ENCODE results near the gene SHISA3. TPM values are rescaled to one million over a fixed set of nuclear protein-coding genes. Genes with fewer than 3 reads are reported as not detected.

Gene SHISA3
- total and polyA plus RNA-seq, 2 experiments from 2014 or later = 0.26 to 0.65 TPM

DNA sequence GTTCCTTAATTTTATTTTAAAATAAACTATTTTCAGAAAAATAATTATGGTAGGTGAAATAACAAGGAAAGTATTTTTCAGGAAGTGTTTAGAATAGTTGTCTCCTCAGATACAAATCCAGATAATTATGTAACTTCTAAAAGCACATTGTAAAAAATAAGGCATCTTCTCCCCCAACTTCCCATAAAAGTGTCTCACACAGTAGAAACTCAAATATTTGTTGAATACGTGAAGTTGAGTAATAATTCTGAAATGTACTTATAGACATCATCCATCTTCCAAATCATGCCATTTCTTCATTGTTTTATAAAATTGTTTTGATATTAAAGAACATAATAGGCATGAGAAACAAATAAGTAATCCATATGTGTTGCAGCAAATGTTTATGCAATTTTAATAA is 18.0 kb downstream of the SHISA3 start:
- H3F3A ChIP-seq (ENCODE audit: insufficient read depth) = peaks cover 13% of the 10 kb centered on the region; the same call in 1 of the 2 replicates
- no peaks in the 10 kb centered on the region for H3K27me3 ChIP-seq (replicated peaks; ENCODE audit: insufficient read depth)
- H3K9me2 ChIP-seq (ENCODE audit: insufficient read depth) = no peaks in the 10 kb centered on the region
- no peaks in the 10 kb centered on the region for H3K9me3 ChIP-seq (ENCODE audit: low read depth)
- H3K4me1 ChIP-seq (ENCODE audit: insufficient read depth) = peaks cover 28% of the 10 kb centered on the region
- no peaks in the 10 kb centered on the region for H3K36me3 ChIP-seq (ENCODE audit: low read depth)
- WGBS, 2 experiments (ENCODE audit: low coverage in 1 of 2, low lambda C conversion rate in 2 of 2, missing lambda C conversion rate in 2 of 2) = 3 to 5% methylated on average over 1 of the region's 1 CpG
- in situ Hi-C loops (cut with MboI) = no loop called here
- H3K9ac ChIP-seq = no peak overlapping the region
- DNase-seq = no peak
- H4K20me1 ChIP-seq (ENCODE audit: insufficient read depth) = no peaks in the 10 kb centered on the region
- TF ChIP-seq EZH2phosphoT487 (IDR thresholded peaks at IDR 0.05; ENCODE audit: insufficient read depth, low read depth) (no peak), EZH2 (IDR thresholded peaks at IDR 0.05; ENCODE audit: insufficient read depth, poor library complexity, severe bottlenecking) (no peak)
- no peaks in the 10 kb centered on the region for H3K79me2 ChIP-seq (ENCODE audit: insufficient read depth)
- H3K27ac ChIP-seq = no peak overlapping the region
- H2AFZ ChIP-seq = no peak overlapping the region
- H3K4me3 ChIP-seq = no peak overlapping the region
- H3K4me2 ChIP-seq (ENCODE audit: unreplicated experiment) = no peak overlapping the region

DNA sequence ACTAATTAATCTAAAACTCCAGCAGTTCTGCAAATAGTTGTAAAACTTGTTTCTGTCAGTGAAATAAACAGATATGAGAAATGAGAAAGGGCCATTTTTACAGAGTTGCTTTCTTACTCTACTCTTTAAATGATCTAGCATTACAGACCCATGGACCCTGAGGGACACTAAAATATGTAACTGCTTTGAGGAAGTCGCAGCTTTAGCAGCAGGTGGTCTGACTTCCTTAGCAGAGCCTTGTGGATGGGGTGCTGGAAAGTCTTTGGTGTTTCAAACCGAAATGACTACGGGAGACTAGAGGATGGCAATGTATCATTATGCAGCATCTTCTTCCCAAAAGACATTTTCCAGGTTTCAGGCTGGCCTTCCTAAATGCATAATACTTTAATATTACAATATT is 18.7 kb downstream of the SHISA3 start:
- Histone ChIP-seq H3F3A (ENCODE audit: insufficient read depth) (peaks cover 13% of the 10 kb centered on the region; the same call in 1 of the 2 replicates), H4K20me1 (ENCODE audit: insufficient read depth) (no peaks in the 10 kb centered on the region), H2AFZ (no peak overlapping the region), H3K4me3 (no peak overlapping the region), H3K27me3 (replicated peaks; ENCODE audit: insufficient read depth) (no peaks in the 10 kb centered on the region), H3K9me2 (ENCODE audit: insufficient read depth) (no peaks in the 10 kb centered on the region), H3K36me3 (ENCODE audit: low read depth) (no peaks in the 10 kb centered on the region), H3K9me3 (ENCODE audit: low read depth) (no peaks in the 10 kb centered on the region), H3K79me2 (ENCODE audit: insufficient read depth) (no peaks in the 10 kb centered on the region), H3K4me2 (ENCODE audit: unreplicated experiment) (no peak overlapping the region), H3K4me1 (ENCODE audit: insufficient read depth) (peaks cover 28% of the 10 kb centered on the region), H3K9ac (no peak overlapping the region), H3K27ac (no peak overlapping the region)
- in situ Hi-C loops (cut with MboI) = no loop called here
- DNase-seq = no peak
- TF ChIP-seq EZH2phosphoT487 (IDR thresholded peaks at IDR 0.05; ENCODE audit: insufficient read depth, low read depth) (no peak), EZH2 (IDR thresholded peaks at IDR 0.05; ENCODE audit: insufficient read depth, poor library complexity, severe bottlenecking) (no peak)
- WGBS, 2 experiments (ENCODE audit: low coverage in 1 of 2, low lambda C conversion rate in 2 of 2, missing lambda C conversion rate in 2 of 2) = 63 to 64% methylated on average over 3 of the region's 3 CpGs

DNA sequence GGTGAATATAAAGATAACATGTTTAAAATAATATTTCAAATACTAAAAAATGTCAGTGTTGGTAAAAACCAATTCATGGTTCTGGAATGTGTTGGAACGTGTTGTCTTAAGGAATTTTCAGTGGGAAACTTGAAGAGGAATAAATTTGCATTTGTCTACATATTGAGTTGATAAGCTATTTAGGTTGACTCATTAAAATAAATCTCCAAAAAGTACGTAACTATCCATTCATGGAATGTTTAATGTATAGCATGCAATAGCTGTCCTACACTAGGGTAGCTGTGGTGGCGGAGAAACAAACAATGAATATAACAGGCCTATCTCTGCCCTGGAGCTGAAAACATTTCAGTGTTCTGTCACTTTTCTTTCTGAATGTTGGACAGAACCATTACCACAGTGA is 20.3 kb downstream of the SHISA3 start:
- DNase-seq = no peak
- H3K9ac ChIP-seq = no peak overlapping the region
- no peaks in the 10 kb centered on the region for H3K36me3 ChIP-seq (ENCODE audit: low read depth)
- H2AFZ ChIP-seq = no peak overlapping the region
- no peak overlapping the region for H3K4me2 ChIP-seq (ENCODE audit: unreplicated experiment)
- TF ChIP-seq EZH2phosphoT487 (IDR thresholded peaks at IDR 0.05; ENCODE audit: insufficient read depth, low read depth) = no peak
- H3K4me3 ChIP-seq = no peak overlapping the region
- H3K9me2 ChIP-seq (ENCODE audit: insufficient read depth) = no peaks in the 10 kb centered on the region
- H3K27ac ChIP-seq = no peak overlapping the region
- H3K4me1 ChIP-seq (ENCODE audit: insufficient read depth) = peaks cover 19% of the 10 kb centered on the region
- H3F3A ChIP-seq (ENCODE audit: insufficient read depth) = 0 out of 2 replicates have a peak, but pooled peaks cover 2% of the 10 kb centered on the region
- H4K20me1 ChIP-seq (ENCODE audit: insufficient read depth) = no peaks in the 10 kb centered on the region
- 67 to 68% methylated on average over 3 of the region's 3 CpGs for WGBS, 2 experiments (ENCODE audit: low coverage in 1 of 2, low lambda C conversion rate in 2 of 2, missing lambda C conversion rate in 2 of 2)
- no peaks in the 10 kb centered on the region for H3K27me3 ChIP-seq (replicated peaks; ENCODE audit: insufficient read depth)
- no peaks in the 10 kb centered on the region for H3K79me2 ChIP-seq (ENCODE audit: insufficient read depth)
- H3K9me3 ChIP-seq (ENCODE audit: low read depth) = no peaks in the 10 kb centered on the region
- in situ Hi-C loops (cut with MboI) = no loop called here

DNA sequence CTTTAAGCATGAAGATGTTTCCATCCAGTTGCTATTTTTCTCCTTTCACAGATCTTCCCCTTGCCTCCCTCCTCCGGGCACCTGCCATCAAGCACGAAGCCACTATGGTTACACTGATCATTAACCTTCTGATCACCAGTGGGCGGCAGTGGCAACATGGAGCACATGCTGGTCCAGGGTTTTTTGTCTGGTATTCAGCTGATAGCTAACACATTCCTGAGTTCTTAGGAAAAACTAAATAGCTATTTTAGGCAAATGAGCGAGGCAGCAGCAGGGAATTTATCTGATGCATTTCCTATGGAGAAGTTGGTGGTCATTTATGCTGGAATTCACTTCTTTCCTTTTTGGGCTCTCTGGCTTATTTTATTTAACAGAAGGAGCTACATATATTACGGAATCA is 22.9 kb downstream of the SHISA3 start:
- no peak for TF ChIP-seq EZH2 (IDR thresholded peaks at IDR 0.05; ENCODE audit: insufficient read depth, poor library complexity, severe bottlenecking)
- H3K9me3 ChIP-seq (ENCODE audit: low read depth) = no peaks in the 10 kb centered on the region
- DNase-seq = no peak
- peaks cover 9% of the 10 kb centered on the region for H3K4me1 ChIP-seq (ENCODE audit: insufficient read depth)
- in situ Hi-C loops (cut with MboI) = no loop called here
- no peak overlapping the region for H3K4me2 ChIP-seq (ENCODE audit: unreplicated experiment)
- H3K4me3 ChIP-seq = no peak overlapping the region
- no peak overlapping the region for H3K27ac ChIP-seq
- no peaks in the 10 kb centered on the region for H3K27me3 ChIP-seq (replicated peaks; ENCODE audit: insufficient read depth)
- no peaks in the 10 kb centered on the region for H3K36me3 ChIP-seq (ENCODE audit: low read depth)
- H3K9me2 ChIP-seq (ENCODE audit: insufficient read depth) = no peaks in the 10 kb centered on the region
- H3K9ac ChIP-seq = no peak overlapping the region
- 84 to 89% methylated on average over 5 of the region's 5 CpGs for whole genome bisulfite sequencing, 2 experiments (ENCODE audit: low coverage in 1 of 2, low lambda C conversion rate in 2 of 2, missing lambda C conversion rate in 2 of 2)
- H3K79me2 ChIP-seq (ENCODE audit: insufficient read depth) = no peaks in the 10 kb centered on the region
- no peaks in the 10 kb centered on the region for H3F3A ChIP-seq (ENCODE audit: insufficient read depth)
- H2AFZ ChIP-seq = no peak overlapping the region
- H4K20me1 ChIP-seq (ENCODE audit: insufficient read depth) = no peaks in the 10 kb centered on the region
